CD4-positive, alpha-beta T cell treated with Interleukin-15 for 1 hour (primary cell): Measurements from ENCODE around the gene SLC35G3.
"Not testable (repeated sequence)": the region's sequence is repeated elsewhere in the genome, so short reads cannot be mapped to it uniquely, and the experiment has no call there.

ENCODE experiments used
- DNase-seq: peaks from one replicate; pipeline ENCODE4 v3.0.0-alpha.2; 2020

The SLC35G3 gene

DNA sequence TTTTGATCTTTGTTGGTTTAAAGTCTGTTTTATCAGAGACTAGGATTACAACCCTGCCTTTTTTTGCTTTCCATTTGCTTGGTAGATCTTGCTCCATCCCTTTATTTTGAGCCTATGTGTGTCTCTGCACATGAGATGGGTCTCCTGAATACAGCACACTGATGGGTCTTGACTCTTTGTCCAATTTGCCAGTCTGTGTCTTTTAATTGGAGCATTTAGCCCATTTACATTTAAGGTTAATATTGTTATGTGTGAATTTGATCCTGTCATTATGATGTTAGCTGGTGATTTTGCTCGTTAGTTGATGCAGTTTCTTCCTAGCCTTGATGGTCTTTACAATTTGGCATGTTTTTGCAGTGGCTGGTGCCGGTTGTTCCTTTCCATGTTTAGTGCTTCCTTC lies 8.4 kb upstream of the SLC35G3 start:
- not testable (repeated sequence) for DNase-seq

GRCh38 chr17:35195062-35195461 lies 869 bp upstream of the SLC35G3 start:
- DNase-seq: not testable (repeated sequence)

GRCh38 chr17:35192708-35193107 lies 1.5 kb downstream of the SLC35G3 start:
- DNase-seq: peak; percentile 56

- DNase-seq: no peak
Measured at GRCh38 chr17:35191001-35191695, 3.0 kb downstream of the SLC35G3 start.

DNA sequence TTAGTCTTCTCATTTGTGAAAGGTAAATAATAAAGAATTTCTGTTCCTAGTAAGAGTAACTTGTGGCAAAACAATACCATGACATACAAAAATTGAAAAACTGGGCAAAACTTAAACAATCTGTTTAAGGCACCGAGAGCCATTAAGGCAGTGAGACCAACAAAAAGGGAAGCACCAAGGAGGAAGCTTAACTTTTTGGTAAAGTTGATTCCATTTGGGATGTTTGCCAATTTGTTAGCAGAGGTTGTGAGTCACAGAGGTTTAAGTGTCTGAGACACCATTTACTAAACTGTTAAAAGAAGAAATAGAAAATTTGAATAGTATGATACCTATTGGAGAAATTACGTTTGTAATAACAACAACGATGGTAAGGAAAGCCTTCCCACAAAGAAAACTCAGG lies 4.9 kb downstream of the SLC35G3 start:
- DNase-seq: no peak

- no peak for DNase-seq
Measured at GRCh38 chr17:35188111-35188510, 6.1 kb downstream of the SLC35G3 start.

DNA sequence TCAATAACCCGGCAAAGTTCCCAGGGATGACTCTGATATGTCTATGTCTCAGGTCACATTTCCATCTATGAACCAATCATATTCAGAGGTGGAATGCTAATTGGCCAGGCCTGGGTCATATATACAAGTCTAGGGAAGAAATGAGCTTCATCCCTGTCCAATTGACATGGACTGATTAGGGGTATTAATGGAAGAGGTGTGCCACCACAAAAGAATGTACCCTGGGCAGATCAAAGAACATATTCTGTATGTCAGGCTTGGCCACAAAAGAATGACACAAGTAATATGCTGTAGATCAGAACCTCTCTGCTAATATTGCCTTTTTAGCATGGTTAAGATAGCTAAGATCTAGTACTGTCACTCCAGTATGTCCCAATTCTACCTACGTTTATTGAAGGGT lies 6.7 kb downstream of the SLC35G3 start:
- no peak for DNase-seq

DNA sequence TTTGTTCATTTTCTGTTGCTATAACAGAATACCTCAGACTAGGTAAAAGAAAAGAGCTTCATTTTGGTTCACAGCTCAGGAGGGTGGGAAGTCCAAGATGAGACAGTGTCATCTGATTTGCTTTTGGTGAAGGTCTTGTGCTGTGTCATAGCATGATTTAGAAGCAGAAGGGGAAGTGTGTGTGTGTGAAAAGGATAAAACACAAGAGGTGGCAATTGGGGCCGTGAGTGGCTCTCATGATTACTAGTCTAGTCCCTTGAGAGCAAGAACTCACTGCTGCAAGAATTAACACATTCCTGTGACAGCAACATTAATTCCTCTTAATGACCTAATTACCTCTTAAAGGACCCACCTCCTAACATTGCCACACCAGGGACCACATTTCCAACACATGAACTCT lies 8.3 kb downstream of the SLC35G3 start:
- no peak for DNase-seq

- no peak for DNase-seq
Measured at GRCh38 chr17:35184274-35184673, 9.9 kb downstream of the SLC35G3 start.

- no peak for DNase-seq
Measured at GRCh38 chr17:35183332-35183731, 10.9 kb downstream of the SLC35G3 start.

DNA sequence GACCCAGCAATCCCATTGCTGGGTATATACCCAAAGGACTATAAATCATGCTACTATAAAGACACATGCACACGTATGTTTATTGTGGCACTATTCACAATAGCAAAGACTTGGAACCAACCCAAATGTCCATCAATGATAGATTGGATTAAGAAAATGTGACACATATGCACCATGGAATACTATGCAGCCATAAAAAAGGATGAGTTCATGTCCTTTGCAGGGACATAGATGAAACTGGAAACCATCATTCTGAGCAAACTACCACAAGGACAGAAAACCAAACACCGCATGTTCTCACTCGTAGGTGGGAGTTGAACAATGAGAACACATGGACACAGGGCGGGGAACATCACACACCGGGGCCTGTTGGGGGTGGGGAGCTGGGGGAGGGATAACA lies 14.8 kb downstream of the SLC35G3 start:
- not testable (repeated sequence) for DNase-seq

DNA sequence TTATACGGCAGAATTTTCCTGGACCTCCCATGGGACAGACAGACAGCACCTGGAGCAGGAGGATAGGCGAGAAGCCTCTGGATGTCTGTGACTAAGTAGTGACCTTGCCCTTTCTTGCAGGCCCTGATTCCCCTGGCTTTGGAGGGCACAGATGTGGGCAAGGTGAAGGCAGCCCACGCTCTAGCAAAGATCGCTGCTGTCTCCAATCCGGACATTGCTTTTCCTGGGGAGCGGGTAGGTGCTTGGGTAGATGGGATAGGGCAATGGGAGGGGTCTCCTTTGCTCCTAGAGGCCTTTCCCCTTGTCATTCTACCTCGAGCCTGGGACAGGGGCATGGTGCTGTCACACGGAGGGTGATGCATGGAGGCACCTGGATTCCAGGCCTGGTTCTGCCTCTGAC lies 17.3 kb downstream of the SLC35G3 start:
- no peak for DNase-seq

GRCh38 chr17:35175638-35176415 lies 18.4 kb downstream of the SLC35G3 start:
- no peak for DNase-seq

GRCh38 chr17:35174835-35175334 lies 19.3 kb downstream of the SLC35G3 start:
- no peak for DNase-seq

- not testable (repeated sequence) for DNase-seq
Measured at GRCh38 chr17:35172321-35172720, 21.9 kb downstream of the SLC35G3 start.

DNA sequence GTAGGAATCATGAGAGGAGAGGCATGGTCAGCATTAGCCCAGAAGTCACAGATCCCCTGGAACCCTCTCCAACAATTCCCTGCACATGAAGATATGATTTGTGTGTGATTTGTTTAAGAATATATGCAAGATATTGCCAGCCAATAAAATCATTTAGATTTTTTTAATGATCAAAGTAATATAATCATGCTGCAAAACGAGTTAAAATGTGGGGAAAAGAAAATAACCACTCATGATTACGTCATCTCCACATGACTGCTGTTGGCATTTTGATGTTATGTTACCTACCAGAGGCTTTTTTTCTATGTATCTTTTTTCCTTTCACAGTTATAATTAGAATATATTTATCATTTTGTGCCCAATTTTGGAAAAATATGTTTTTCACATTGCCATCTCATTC lies 22.4 kb downstream of the SLC35G3 start:
- DNase-seq: no peak

DNA sequence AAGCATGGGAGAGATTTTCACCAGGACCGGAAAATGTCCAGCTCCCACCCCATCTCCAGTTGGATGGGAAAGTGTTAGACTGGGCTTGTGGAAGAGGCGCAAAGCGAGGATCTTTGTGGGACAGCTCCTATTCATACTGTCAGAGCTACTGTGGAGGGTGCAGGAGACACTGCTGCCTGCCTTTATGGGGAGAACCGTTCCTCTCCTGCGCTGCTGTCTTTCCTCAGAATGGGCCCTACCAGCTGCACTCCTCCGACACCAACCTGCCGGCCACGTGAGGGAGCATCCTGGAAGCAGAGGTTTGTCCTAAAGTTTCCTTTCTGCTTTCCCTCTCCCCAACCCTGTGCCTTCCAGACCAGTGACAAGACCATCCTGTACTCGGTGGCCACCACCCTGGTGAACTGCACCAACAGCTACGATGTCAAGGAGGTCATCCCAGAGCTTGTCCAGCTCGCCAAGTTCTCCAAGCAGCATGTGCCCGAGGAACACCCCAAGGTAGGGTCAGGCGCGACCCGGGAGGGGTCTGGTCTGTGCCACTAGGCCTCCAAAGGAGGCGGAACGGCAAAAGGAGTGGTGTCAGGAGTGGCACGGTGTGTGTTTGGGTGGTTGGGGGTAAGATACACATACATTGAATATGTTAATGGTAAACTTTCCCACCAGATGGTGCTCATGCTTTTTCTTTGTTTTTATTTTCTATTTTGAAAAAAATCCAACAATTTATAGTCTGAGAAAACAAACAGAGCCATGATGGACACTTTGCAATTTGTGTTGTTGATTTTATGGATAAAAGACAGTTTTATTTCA lies 23.0 kb downstream of the SLC35G3 start:
- no peak for DNase-seq

- no peak for DNase-seq
Measured at GRCh38 chr17:35169835-35170363, 24.3 kb downstream of the SLC35G3 start.

- no peak for DNase-seq
Measured at GRCh38 chr17:35167666-35168065, 26.5 kb downstream of the SLC35G3 start.

- no peak for DNase-seq
Measured at GRCh38 chr17:35167046-35167445, 27.1 kb downstream of the SLC35G3 start.

GRCh38 chr17:35166526-35166925 lies 27.7 kb downstream of the SLC35G3 start:
- no peak for DNase-seq

- no peak for DNase-seq
Measured at GRCh38 chr17:35164716-35165115, 29.5 kb downstream of the SLC35G3 start.

GRCh38 chr17:35163886-35164285 lies 30.3 kb downstream of the SLC35G3 start:
- no peak for DNase-seq
